Lower lobe of right lung (tissue), 2 donors: Measurements from ENCODE around the gene ENTR1. TPM values are rescaled to one million over a fixed set of nuclear protein-coding genes. Genes with fewer than 3 reads are reported as not detected.

Source experiments
- ATAC-seq, 2 donors: fragments of 200-7000 bp; cut with Tn5 transposase; one replicate each; pipeline ENCODE4 v1.9.1; 2020 to 2022; ENCODE audit warnings: mild to moderate bottlenecking in 2 of 2, moderate library complexity in 2 of 2
- DNase-seq: peaks from one replicate; pipeline ENCODE4 v3.0.0-alpha.2; 2020
- H3K27ac ChIP-seq: fragments of 200-600 bp; one replicate; pipeline ENCODE4 v1.8.0; 2022
- H3K27me3 ChIP-seq: fragments of 200-600 bp; one replicate; pipeline ENCODE4 v1.8.0; 2022; ENCODE audit warnings: low read depth
- H3K36me3 ChIP-seq: fragments of 200-600 bp; one replicate; pipeline ENCODE4 v1.8.0; 2022; ENCODE audit warnings: mild to moderate bottlenecking
- H3K4me1 ChIP-seq: fragments of 200-600 bp; one replicate; pipeline ENCODE4 v1.8.0; 2022
- H3K4me3 ChIP-seq: fragments of 200-600 bp; one replicate; pipeline ENCODE4 v1.8.0; 2022; ENCODE audit warnings: mild to moderate bottlenecking
- H3K9me3 ChIP-seq: fragments of 200-600 bp; one replicate; pipeline ENCODE4 v1.8.0; 2022
- CTCF ChIP-seq: fragments of 200-600 bp; IDR thresholded peaks from one replicate; pipeline ENCODE4 v1.8.0; 2022; ENCODE audit warnings: antibody characterized with exemption, mild to moderate bottlenecking
- intact Hi-C: fragments of 100-400 bp; cut with DNase I; formaldehyde crosslinking; loops from one replicate; pipeline ENCODE4 v1.11.0; 2022
- total RNA-seq: library from RNA; stranded (reverse); fragmentation: NEBNext Ultra II Directional; extraction: Animal tissue kit (Norgen Biotek cat#: 25700); gene quantifications from one replicate; pipeline ENCODE4 v1.2.1, GENCODE V29; 2021
- donor health status: DM: no; HTN: yes; CAD: no; lungs with severe emphysema.

Gene ENTR1
- total RNA-seq, 1 donor from 2014 or later: 34.3 TPM

GRCh38 chr9:136358016-136358415 lies 52.4 kb downstream of the ENTR1 start:
- no peak for DNase-seq
- H3K4me3 ChIP-seq: no peak overlapping the region
- H3K27ac ChIP-seq: no peak overlapping the region
- peaks cover 10% of the 10 kb centered on the region for H3K36me3 ChIP-seq
- H3K4me1 ChIP-seq: peaks cover 32% of the 10 kb centered on the region
- intact Hi-C loops: no loop called here
- TF ChIP-seq CTCF: no peak
- no peaks in the 10 kb centered on the region for H3K9me3 ChIP-seq
- no peaks in the 10 kb centered on the region for H3K27me3 ChIP-seq
- no peak for ATAC-seq

- ATAC-seq (no peak), DNase-seq (no peak)
- intact Hi-C loops: no loop called here
- Histone ChIP-seq H3K27me3 (no peaks in the 10 kb centered on the region), H3K36me3 (peaks cover 10% of the 10 kb centered on the region), H3K27ac (no peak overlapping the region), H3K4me3 (no peak overlapping the region), H3K4me1 (peaks cover 30% of the 10 kb centered on the region), H3K9me3 (no peaks in the 10 kb centered on the region)
- no peak for TF ChIP-seq CTCF
Measured at GRCh38 chr9:136357202-136357725, 53.1 kb downstream of the ENTR1 start.

GRCh38 chr9:136355616-136356557 lies 54.5 kb downstream of the ENTR1 start:
- TF ChIP-seq CTCF: no peak
- ATAC-seq (no peak), DNase-seq (no peak)
- intact Hi-C loops: no loop called here
- Histone ChIP-seq H3K9me3 (no peaks in the 10 kb centered on the region), H3K27ac (no peak overlapping the region), H3K4me3 (no peak overlapping the region), H3K36me3 (peaks cover 10% of the 10 kb centered on the region), H3K4me1 (peaks cover 17% of the 10 kb centered on the region), H3K27me3 (no peaks in the 10 kb centered on the region)

GRCh38 chr9:136354592-136355085 lies 55.8 kb downstream of the ENTR1 start:
- intact Hi-C loops: no loop called here
- Histone ChIP-seq H3K36me3 (peaks cover 13% of the 10 kb centered on the region), H3K27ac (peak overlapping the region; percentile 18), H3K9me3 (no peaks in the 10 kb centered on the region), H3K27me3 (no peaks in the 10 kb centered on the region), H3K4me3 (no peak overlapping the region), H3K4me1 (peaks cover 17% of the 10 kb centered on the region)
- TF ChIP-seq CTCF: no peak
- peak in 1 of 2 donors; percentile 13 for ATAC-seq
- DNase-seq: no peak

- no peak for ATAC-seq
- no peak for TF ChIP-seq CTCF
- Histone ChIP-seq H3K4me1 (peaks cover 17% of the 10 kb centered on the region), H3K27ac (peak overlapping the region; percentile 24), H3K9me3 (no peaks in the 10 kb centered on the region), H3K36me3 (peaks cover 14% of the 10 kb centered on the region), H3K4me3 (no peak overlapping the region), H3K27me3 (no peaks in the 10 kb centered on the region)
- intact Hi-C loops: no loop called here
- DNase-seq: no peak
Measured at GRCh38 chr9:136353757-136354488, 56.5 kb downstream of the ENTR1 start.
